Measurements from ENCODE around the gene KY. TPM values are rescaled to one million over a fixed set of nuclear protein-coding genes. Genes with fewer than 3 reads are reported as not detected.
A peak's percentile ranks its signal among the peaks of the same experiment; 100 is the strongest.

Gene KY, protein sequence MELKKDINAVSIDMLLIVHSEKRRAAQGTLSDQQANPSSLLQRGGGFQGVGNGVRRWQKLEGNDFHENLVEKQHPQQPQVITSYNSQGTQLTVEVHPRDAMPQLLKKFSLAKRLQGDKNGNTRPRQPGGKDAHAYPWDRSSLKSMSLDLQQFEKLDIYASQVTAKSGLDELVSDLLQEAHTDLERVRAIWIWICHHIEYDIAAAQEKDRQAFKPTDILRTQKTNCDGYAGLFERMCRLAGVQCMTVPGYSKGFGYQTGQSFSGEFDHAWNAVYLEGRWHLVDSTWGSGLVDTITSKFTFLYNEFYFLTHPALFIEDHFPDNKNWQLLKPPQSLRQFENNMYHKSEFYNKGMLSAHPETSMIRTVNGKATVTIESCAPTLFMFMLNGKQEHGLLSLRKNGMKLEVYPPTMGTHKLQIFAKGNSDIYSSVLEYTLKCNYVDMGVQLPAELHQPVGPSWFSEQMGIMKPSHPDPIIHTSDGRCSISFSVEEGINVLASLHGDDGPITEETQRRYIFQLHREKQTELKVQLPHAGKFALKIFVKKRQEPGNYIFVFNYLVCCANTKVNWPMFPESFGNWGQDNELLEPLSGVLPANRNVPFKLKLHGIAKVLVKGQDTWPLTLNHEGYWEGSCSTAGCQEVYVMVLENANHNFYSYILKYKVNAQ
- 1 to 10 TPM; 1.4 to 1.7 TPM for total RNA-seq

DNA sequence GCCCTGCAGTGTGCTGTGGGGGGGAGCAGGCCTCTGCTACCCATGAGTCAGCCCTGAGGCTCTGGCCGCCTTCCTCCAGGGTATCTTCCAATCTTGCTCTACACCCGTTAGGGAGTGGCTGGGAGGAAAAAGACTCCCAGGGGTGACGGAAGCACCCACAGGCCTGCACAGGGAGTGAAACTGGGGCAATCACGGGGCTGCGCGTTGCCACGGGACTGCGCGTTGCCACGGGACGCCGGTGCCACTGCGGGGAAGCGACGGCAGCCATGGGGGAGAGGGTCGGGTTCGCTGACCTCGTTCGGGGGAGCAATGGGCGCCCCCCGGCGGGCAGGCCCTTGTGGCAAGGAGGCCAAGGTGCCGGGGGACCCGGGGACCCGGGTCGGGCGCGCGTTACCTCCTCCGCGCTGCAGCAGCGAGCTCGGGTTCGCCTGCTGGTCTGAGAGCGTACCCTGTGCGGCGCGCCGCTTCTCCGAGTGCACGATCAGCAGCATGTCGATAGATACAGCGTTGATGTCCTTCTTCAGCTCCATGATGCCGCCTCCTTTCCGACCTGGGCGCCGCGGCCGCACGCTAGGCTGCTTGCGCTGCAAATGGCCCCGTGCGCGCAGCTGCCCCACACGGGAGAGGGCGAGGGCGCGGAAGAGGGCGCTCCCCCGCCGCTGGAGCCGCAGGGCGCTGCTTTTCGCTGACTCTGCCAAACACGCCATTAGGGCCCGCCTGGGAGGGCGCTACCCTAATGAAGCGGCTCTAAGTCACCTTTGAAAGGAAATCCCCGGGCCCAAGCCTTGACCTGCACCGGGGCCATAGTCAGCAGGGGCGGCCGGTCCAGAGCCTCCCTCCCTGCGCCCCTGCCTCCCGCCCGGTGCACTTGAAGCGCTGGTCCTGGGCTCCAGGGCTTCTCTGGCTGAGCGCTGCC lies at the start of gene KY:
Gene KY (minus strand): TSS at position 592 of the 916 bp plus-strand sequence. CDS start 62 bp downstream, at position 530.
- WGBS, result 12% methylated on average over 43 of the region's 77 CpGs
- Histone ChIP-seq H3K27me3 (replicated peaks; ENCODE audit: insufficient read depth) (no peaks in the 10 kb centered on the region), H3K27ac (peak within 1 kb of the TSS; percentile 51 to 67), H3K4me1 (replicated peaks) (no peaks in the 10 kb centered on the region), H3K36me3 (no peaks in the 10 kb centered on the region), H3K4me3 (peak within 1 kb of the TSS; percentile 27 to 30), H3K9me3 (no peaks in the 10 kb centered on the region)
- DNase-seq (ENCODE audit: low spot score), result peak; percentile 18
- TF ChIP-seq, protein P1, sequence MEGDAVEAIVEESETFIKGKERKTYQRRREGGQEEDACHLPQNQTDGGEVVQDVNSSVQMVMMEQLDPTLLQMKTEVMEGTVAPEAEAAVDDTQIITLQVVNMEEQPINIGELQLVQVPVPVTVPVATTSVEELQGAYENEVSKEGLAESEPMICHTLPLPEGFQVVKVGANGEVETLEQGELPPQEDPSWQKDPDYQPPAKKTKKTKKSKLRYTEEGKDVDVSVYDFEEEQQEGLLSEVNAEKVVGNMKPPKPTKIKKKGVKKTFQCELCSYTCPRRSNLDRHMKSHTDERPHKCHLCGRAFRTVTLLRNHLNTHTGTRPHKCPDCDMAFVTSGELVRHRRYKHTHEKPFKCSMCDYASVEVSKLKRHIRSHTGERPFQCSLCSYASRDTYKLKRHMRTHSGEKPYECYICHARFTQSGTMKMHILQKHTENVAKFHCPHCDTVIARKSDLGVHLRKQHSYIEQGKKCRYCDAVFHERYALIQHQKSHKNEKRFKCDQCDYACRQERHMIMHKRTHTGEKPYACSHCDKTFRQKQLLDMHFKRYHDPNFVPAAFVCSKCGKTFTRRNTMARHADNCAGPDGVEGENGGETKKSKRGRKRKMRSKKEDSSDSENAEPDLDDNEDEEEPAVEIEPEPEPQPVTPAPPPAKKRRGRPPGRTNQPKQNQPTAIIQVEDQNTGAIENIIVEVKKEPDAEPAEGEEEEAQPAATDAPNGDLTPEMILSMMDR (IDR thresholded peaks at IDR 0.05), result no peak
- TF ChIP-seq POLR2A (IDR thresholded peaks at IDR 0.05), result no peak
- TF ChIP-seq POLR2AphosphoS5 (IDR thresholded peaks at IDR 0.05), result no peak
- intact Hi-C loops (cut with DNase I), result loop anchor here (2.0 to 10.0 kb wide), 2 partner anchors 74 to 104 kb away; no protein-coding TSS in a partner anchor

- 76% methylated on average over 3 of the region's 3 CpGs for WGBS
Measured at GRCh38 chr3:134699721-134700120, 48.9 kb upstream of the KY start.

DNA sequence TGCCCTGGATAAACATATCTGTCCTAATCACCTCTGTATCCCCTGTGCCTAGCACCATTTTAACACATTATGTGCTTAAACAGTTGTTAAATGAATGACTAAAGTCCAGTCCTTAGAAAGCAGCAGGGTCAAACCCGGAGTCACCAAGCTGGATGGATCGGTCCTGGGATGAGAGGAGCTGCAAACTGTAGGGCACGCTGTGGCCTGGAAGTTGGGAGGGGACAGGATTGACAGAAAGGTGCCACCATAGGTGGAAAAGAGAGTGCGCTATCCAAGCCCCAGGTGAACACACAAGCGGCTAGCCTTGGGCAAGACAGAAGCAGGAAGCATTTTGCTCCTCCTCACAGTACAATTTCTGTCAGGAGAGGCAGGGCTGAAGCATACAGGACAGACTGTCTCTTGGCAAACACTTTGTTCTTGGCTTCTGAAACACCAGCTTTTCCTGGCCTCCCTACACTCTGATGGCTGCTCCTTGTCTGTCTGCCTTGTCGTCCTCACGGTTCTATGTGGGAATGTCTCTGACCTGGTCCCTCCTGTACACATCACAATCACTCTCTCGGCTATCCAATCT lies 48.4 kb upstream of the KY start:
- WGBS, result 44% methylated on average over 8 of the region's 8 CpGs
- no peaks in the 10 kb centered on the region for H3K4me1 ChIP-seq (replicated peaks)

More at GRCh38 chr3:134699721-134700120, 48.9 kb upstream of the KY start:
- DNase-seq (ENCODE audit: low spot score), result no peak
- no peaks in the 10 kb centered on the region for H3K4me1 ChIP-seq (replicated peaks)
- H3K27ac ChIP-seq, result peak overlapping the region in 1 of 2 donors; percentile 19
- H3K9me3 ChIP-seq, result no peaks in the 10 kb centered on the region
- TF ChIP-seq POLR2AphosphoS5 (IDR thresholded peaks at IDR 0.05) (no peak), POLR2A (IDR thresholded peaks at IDR 0.05) (no peak)
- TF ChIP-seq, protein P1 (IDR thresholded peaks at IDR 0.05), result no peak
- H3K27me3 ChIP-seq (replicated peaks; ENCODE audit: insufficient read depth), result no peaks in the 10 kb centered on the region
- intact Hi-C loops (cut with DNase I), result no loop called here
- H3K4me3 ChIP-seq, result no peak overlapping the region
- H3K36me3 ChIP-seq, result no peaks in the 10 kb centered on the region

More for the DNA sequence above, 48.4 kb upstream of the KY start:
- peak overlapping the region in 1 of 2 donors; percentile 19 for H3K27ac ChIP-seq
- no peaks in the 10 kb centered on the region for H3K9me3 ChIP-seq
- intact Hi-C loops (cut with DNase I), result no loop called here
- TF ChIP-seq POLR2A (IDR thresholded peaks at IDR 0.05) (no peak), POLR2AphosphoS5 (IDR thresholded peaks at IDR 0.05) (peak; percentile 19)
- TF ChIP-seq, protein P1 (IDR thresholded peaks at IDR 0.05), result no peak
- peak; percentile 26 for DNase-seq (ENCODE audit: low spot score)
- H3K27me3 ChIP-seq (replicated peaks; ENCODE audit: insufficient read depth), result no peaks in the 10 kb centered on the region
- no peaks in the 10 kb centered on the region for H3K36me3 ChIP-seq
- H3K4me3 ChIP-seq, result no peak overlapping the region
